ENCODE results near the gene RNF26. TPM values are rescaled to one million over a fixed set of nuclear protein-coding genes. Genes with fewer than 3 reads are reported as not detected.

RNF26 gene
- polyA plus RNA-seq, 6 donors from 2014 or later = 48.8 to 98.6 (median 58.0) TPM

GRCh38 chr11:119306373-119306890, 27.9 kb upstream of the RNF26 start:
- H3K4me3 Mint-ChIP-seq = no peak overlapping the region
- ATAC-seq (ENCODE audit: low read depth in 2 of 2) = no peak
- H3K27ac Mint-ChIP-seq = peak overlapping the region in 2 of 6 donors; percentile 31 to 96

GRCh38 chr11:119307219-119307618, 27.1 kb upstream of the RNF26 start:
- Mint-ChIP-seq H3K4me3 (no peak overlapping the region), H3K36me3 (peaks cover 19 to 26% of the 10 kb centered on the region in 2 donors), H3K4me1 (peaks cover 0 to 4% (median 0%) of the 10 kb centered on the region in 3 donors), H3K27me3 (peaks cover 0 to 2% (median 1%) of the 10 kb centered on the region in 3 donors), H3K9me3 (no peaks in the 10 kb centered on the region), H3K27ac (no peak overlapping the region)
- DNase-seq (no peak), ATAC-seq (ENCODE audit: low read depth in 2 of 2) (no peak)

More at GRCh38 chr11:119306373-119306890, 27.9 kb upstream of the RNF26 start:
- no peaks in the 10 kb centered on the region for H3K9me3 Mint-ChIP-seq
- H3K27me3 Mint-ChIP-seq = no peaks in the 10 kb centered on the region
- peaks cover 24 to 26% of the 10 kb centered on the region in 2 donors for H3K36me3 Mint-ChIP-seq
- no peak for DNase-seq
- H3K4me1 Mint-ChIP-seq = peaks cover 0 to 4% (median 0%) of the 10 kb centered on the region in 3 donors

GRCh38 chr11:119307974-119308373, 26.4 kb upstream of the RNF26 start:
- DNase-seq (no peak), ATAC-seq (ENCODE audit: low read depth in 2 of 2) (no peak)
- Mint-ChIP-seq H3K27me3 (peaks cover 0 to 7% (median 7%) of the 10 kb centered on the region in 3 donors), H3K9me3 (no peaks in the 10 kb centered on the region), H3K36me3 (peaks cover 12 to 22% of the 10 kb centered on the region in 2 donors), H3K27ac (no peak overlapping the region), H3K4me3 (no peak overlapping the region), H3K4me1 (peaks cover 0 to 4% (median 0%) of the 10 kb centered on the region in 3 donors)

- peaks cover 0 to 8% of the 10 kb centered on the region in 2 donors for H3K36me3 Mint-ChIP-seq
- DNase-seq (no peak), ATAC-seq (ENCODE audit: low read depth in 2 of 2) (no peak)
- H3K27me3 Mint-ChIP-seq = peaks cover 0 to 12% (median 7%) of the 10 kb centered on the region in 3 donors
- H3K27ac Mint-ChIP-seq = no peak overlapping the region
- peak overlapping the region in 1 of 8 donors; percentile 34 for H3K4me3 Mint-ChIP-seq
- no peaks in the 10 kb centered on the region for H3K9me3 Mint-ChIP-seq
- peaks cover 2 to 4% (median 4%) of the 10 kb centered on the region in 3 donors for H3K4me1 Mint-ChIP-seq
Measured at GRCh38 chr11:119309411-119309810, 24.9 kb upstream of the RNF26 start.

- Mint-ChIP-seq H3K27ac (no peak overlapping the region), H3K36me3 (peaks cover 0 to 4% of the 10 kb centered on the region in 2 donors), H3K27me3 (peaks cover 3 to 19% (median 14%) of the 10 kb centered on the region in 3 donors), H3K9me3 (no peaks in the 10 kb centered on the region), H3K4me3 (peak overlapping the region in 1 of 8 donors; percentile 34), H3K4me1 (peaks cover 5 to 9% (median 7%) of the 10 kb centered on the region in 3 donors)
- DNase-seq (no peak), ATAC-seq (ENCODE audit: low read depth in 2 of 2) (no peak)
Measured at GRCh38 chr11:119309953-119310681, 24.2 kb upstream of the RNF26 start.

- Mint-ChIP-seq H3K9me3 (no peaks in the 10 kb centered on the region), H3K27me3 (peaks cover 8 to 24% (median 19%) of the 10 kb centered on the region in 3 donors), H3K4me3 (no peak overlapping the region), H3K27ac (no peak overlapping the region), H3K4me1 (peaks cover 9 to 15% (median 12%) of the 10 kb centered on the region in 3 donors), H3K36me3 (no peaks in the 10 kb centered on the region)
- DNase-seq (no peak), ATAC-seq (ENCODE audit: low read depth in 2 of 2) (no peak)
Measured at GRCh38 chr11:119310682-119311052, 23.7 kb upstream of the RNF26 start.

- H3K27ac Mint-ChIP-seq = no peak overlapping the region
- no peaks in the 10 kb centered on the region for H3K9me3 Mint-ChIP-seq
- H3K4me3 Mint-ChIP-seq = peak overlapping the region in 6 of 8 donors; percentile 49 to 85 (median 74)
- H3K36me3 Mint-ChIP-seq = no peaks in the 10 kb centered on the region
- H3K4me1 Mint-ChIP-seq = peaks cover 20 to 32% (median 24%) of the 10 kb centered on the region in 3 donors
- ATAC-seq (ENCODE audit: low read depth in 2 of 2) (no peak), DNase-seq (no peak)
- H3K27me3 Mint-ChIP-seq = peaks cover 12 to 47% (median 34%) of the 10 kb centered on the region in 3 donors
Measured at GRCh38 chr11:119314726-119315125, 19.6 kb upstream of the RNF26 start.

GRCh38 chr11:119315131-119316015, 19.0 kb upstream of the RNF26 start:
- ATAC-seq (ENCODE audit: low read depth in 2 of 2) (peak; percentile 72 to 74), DNase-seq (peak; percentile 48)
- peak overlapping the region in 3 of 6 donors; percentile 11 to 78 (median 27) for H3K27ac Mint-ChIP-seq
- peaks cover 24 to 35% (median 26%) of the 10 kb centered on the region in 3 donors for H3K4me1 Mint-ChIP-seq
- peak overlapping the region; percentile 53 to 85 (median 76) for H3K4me3 Mint-ChIP-seq
- no peaks in the 10 kb centered on the region for H3K36me3 Mint-ChIP-seq
- peaks cover 12 to 52% (median 40%) of the 10 kb centered on the region in 3 donors for H3K27me3 Mint-ChIP-seq
- H3K9me3 Mint-ChIP-seq = no peaks in the 10 kb centered on the region

- H3K27ac Mint-ChIP-seq = peak overlapping the region in 3 of 6 donors; percentile 11 to 78 (median 27)
- peaks cover 25 to 37% (median 26%) of the 10 kb centered on the region in 3 donors for H3K4me1 Mint-ChIP-seq
- DNase-seq (no peak), ATAC-seq (ENCODE audit: low read depth in 2 of 2) (no peak)
- no peaks in the 10 kb centered on the region for H3K9me3 Mint-ChIP-seq
- peaks cover 12 to 52% (median 40%) of the 10 kb centered on the region in 3 donors for H3K27me3 Mint-ChIP-seq
- peak overlapping the region; percentile 21 to 85 (median 74) for H3K4me3 Mint-ChIP-seq
- no peaks in the 10 kb centered on the region for H3K36me3 Mint-ChIP-seq
Measured at GRCh38 chr11:119316016-119316728, 18.2 kb upstream of the RNF26 start.

GRCh38 chr11:119316729-119317591, 17.4 kb upstream of the RNF26 start, which contains the start of gene MCAM:
Gene MCAM, minus strand, starts transcription at chr11:119317130. Its CDS starts 29 bp downstream, at chr11:119317101.
- peaks cover 12 to 52% (median 40%) of the 10 kb centered on the region in 3 donors for H3K27me3 Mint-ChIP-seq
- no peaks in the 10 kb centered on the region for H3K9me3 Mint-ChIP-seq
- DNase-seq = no peak
- peaks cover 29 to 45% (median 34%) of the 10 kb centered on the region in 3 donors for H3K4me1 Mint-ChIP-seq
- peak within 1 kb of the TSS; percentile 54 to 85 (median 76) for H3K4me3 Mint-ChIP-seq
- no peak for ATAC-seq (ENCODE audit: low read depth in 2 of 2)
- H3K36me3 Mint-ChIP-seq = no peaks in the 10 kb centered on the region
- no peak within 1 kb of the TSS for H3K27ac Mint-ChIP-seq

GRCh38 chr11:119317592-119318239, 16.6 kb upstream of the RNF26 start:
- Mint-ChIP-seq H3K36me3 (no peaks in the 10 kb centered on the region), H3K4me3 (peak overlapping the region in 6 of 8 donors; percentile 15 to 77 (median 38)), H3K4me1 (peaks cover 33 to 50% (median 36%) of the 10 kb centered on the region in 3 donors), H3K27me3 (peaks cover 12 to 46% (median 33%) of the 10 kb centered on the region in 3 donors), H3K27ac (no peak overlapping the region), H3K9me3 (no peaks in the 10 kb centered on the region)
- no peak for ATAC-seq (ENCODE audit: low read depth in 2 of 2)
- no peak for DNase-seq

All from naive B cell (primary cell).